RWPE1 (cell line): ENCODE data around the gene DMPK.
A peak's percentile ranks its signal among the peaks of the same experiment; 100 is the strongest.

Source experiments
- CTCF ChIA-PET: fragments of 350-600 bp; sonication (Branson Sonifier 250); formaldehyde crosslinking; extraction: SDS; loops from one replicate; lab custom pipeline; 2021; lab: Yijun Ruan, JAX
- POLR2A ChIA-PET: fragments of 400-600 bp; formaldehyde crosslinking; extraction: SDS; loops from one replicate; lab custom pipeline; 2020; ENCODE audit warnings: antibody characterized with exemption; ENCODE audit not compliant: low non-redundant PET; lab: Yijun Ruan, JAX
- DNase-seq: peaks from one replicate; pipeline ENCODE4 v3.0.0; 2012; ENCODE audit warnings: low spot score
- H3K27ac ChIP-seq: fragments of 450-650 bp; 2 replicates; pipeline ENCODE4 v1.5.1; 2017
- TF ChIP-seq, protein P1 (sequence below): fragments of 450-650 bp; conservative IDR thresholded peaks from 2 replicates; pipeline ENCODE4 v1.5.1; 2017; ENCODE audit warnings: low read depth, mild to moderate bottlenecking

The DMPK gene

DNA sequence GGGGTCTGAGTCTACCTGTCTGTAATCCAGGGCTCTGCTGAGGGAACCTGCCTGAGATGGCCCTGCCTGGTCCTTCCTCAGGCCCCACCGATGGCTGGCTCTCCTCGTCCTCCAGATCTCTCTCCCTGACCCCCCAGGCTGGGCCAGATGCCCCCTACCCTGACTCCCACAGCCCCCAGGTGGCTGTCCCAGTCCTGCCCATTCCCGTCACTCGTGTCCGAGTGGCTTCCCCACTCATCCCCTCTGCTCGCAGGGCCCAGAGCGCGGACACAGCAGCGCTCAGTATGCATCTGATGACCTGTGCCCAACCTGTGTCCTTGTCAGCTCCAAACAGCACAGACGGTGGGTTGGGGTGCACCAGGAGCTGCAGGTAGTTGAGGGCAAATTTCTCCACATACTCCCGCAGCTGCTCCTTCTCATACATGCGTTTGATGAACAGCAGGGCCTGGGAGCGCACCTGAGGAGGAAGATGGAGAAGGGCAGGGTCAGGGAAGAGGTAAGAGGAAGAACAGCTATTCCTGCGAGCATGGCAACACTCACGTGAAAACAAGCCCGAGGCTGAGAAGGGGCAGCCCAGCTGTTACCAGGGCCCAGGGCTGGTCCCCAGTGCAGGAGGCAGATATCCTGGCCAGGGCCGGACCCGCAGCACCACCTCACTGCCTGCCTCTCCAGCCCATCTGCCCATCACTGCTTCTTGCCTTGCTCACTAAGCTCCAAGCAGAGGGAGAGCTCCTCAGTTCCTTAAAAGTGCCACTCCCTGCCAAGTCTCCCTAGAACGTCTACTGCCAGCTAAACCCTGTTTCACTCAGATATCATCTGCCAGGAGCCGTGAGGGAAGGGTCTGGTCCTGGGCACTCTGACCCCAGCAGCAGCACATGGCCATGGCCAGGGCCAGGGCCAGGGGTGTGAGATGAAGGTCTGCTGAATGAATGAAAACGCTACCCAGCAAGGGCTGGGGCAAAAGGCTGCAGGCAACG, 43.9 kb upstream of the DMPK start:
- TF ChIP-seq, protein P1, sequence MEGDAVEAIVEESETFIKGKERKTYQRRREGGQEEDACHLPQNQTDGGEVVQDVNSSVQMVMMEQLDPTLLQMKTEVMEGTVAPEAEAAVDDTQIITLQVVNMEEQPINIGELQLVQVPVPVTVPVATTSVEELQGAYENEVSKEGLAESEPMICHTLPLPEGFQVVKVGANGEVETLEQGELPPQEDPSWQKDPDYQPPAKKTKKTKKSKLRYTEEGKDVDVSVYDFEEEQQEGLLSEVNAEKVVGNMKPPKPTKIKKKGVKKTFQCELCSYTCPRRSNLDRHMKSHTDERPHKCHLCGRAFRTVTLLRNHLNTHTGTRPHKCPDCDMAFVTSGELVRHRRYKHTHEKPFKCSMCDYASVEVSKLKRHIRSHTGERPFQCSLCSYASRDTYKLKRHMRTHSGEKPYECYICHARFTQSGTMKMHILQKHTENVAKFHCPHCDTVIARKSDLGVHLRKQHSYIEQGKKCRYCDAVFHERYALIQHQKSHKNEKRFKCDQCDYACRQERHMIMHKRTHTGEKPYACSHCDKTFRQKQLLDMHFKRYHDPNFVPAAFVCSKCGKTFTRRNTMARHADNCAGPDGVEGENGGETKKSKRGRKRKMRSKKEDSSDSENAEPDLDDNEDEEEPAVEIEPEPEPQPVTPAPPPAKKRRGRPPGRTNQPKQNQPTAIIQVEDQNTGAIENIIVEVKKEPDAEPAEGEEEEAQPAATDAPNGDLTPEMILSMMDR = no peak
- peak overlapping the region; percentile 73 for H3K27ac ChIP-seq
- CTCF ChIA-PET = interaction anchor here (0.6 to 4.5 kb wide), 2 partner anchors 9 to 827 kb away, joined by 3 to 20 read pairs; no protein-coding TSS in a partner anchor
- DNase-seq = no peak
- POLR2A ChIA-PET = no interaction called here

DNA sequence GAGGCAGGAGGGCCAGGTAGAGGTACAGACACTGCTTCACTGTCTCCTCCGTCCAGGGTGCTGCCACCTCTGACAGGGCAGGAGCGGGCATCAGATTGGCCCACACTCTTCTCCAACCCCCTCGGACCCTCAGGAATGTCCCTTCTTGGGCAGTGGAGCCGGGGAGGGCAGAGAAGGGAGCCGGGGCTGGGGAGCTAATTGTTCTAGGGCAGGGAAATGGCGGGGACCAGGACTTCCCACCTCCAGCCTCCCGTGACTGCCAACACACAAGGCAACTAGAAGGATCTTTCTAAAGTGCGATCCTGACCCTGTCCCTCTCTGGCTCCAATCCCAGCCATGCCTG, 42.9 kb upstream of the DMPK start:
- no peak for DNase-seq
- TF ChIP-seq, protein P1 = no peak
- POLR2A ChIA-PET = interaction anchor here (0.6 kb wide), 1 partner anchor 61 kb away, joined by 3 read pairs; the partner anchor contains the start of gene IRF2BP1
- H3K27ac ChIP-seq = peak overlapping the region; percentile 73
- CTCF ChIA-PET = interaction anchor here (0.7 to 0.8 kb wide), 3 partner anchors 53 to 456 kb away, joined by 3 read pairs; no protein-coding TSS in a partner anchor

DNA sequence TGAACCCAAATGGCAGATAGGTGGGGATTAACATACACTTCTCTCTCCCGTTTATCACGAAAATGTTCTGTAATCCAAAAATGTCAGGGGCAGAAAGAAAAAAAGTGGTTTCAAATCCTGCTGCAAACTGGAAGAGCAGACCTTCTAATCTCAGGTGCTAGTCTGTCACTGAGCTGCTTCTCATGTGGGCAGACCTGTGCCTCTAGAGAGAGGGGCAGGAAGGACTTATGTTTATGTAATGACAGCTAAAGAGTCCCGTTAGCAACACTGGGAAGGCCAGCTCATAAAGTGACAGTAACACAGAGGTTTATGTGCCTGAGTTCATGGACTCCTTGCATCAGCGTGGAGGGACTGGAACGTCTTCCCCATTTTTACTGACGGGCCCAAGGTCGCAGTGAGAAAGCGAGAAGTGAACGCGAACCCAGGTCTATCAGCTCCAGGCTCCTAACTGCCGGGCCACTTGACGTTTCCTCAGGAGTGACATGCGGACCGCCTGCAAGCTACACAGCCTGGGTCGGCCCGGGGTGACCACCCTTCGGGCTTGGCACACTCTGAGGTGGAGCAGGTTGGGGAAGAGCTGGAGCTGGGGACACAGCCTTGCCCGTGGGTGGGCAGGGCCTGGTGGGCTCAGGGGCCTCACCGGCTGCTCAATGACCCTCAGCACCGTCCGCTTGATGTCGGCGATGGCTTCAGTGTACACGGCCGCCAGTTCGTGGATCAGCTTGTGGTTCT, 42.4 kb upstream of the DMPK start:
- POLR2A ChIA-PET = interaction anchor here (0.6 kb wide), 1 partner anchor 61 kb away, joined by 3 read pairs; the partner anchor contains the start of gene IRF2BP1
- H3K27ac ChIP-seq = peak overlapping the region; percentile 73
- TF ChIP-seq, protein P1 = no peak
- no peak for DNase-seq
- CTCF ChIA-PET = interaction anchor here (0.6 to 1.5 kb wide), 5 partner anchors 12 to 456 kb away, joined by 3 to 6 read pairs (median 3); no protein-coding TSS in a partner anchor

DNA sequence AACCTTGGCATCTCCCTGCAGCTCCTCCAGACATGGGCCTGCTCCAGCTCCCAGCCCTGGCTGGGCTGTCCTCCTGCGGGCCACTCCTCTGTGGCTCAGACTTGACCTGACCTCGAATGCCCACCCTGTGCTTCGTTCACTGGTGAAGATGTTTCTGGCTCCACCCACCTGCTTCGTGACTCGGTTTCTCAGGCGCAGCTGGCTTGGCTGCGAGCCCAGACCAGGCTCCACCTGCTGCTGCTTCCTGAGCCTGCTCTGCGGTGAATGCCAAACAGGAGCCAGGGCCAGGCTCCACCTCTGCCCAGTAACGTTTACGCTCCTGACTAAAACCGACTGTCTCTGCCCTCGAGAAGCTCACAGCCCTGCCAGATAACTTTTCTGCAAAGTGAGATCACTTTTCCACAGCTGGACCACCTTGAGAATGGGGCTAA, 41.8 kb upstream of the DMPK start:
- TF ChIP-seq, protein P1 = no peak
- CTCF ChIA-PET = interaction anchor here (0.6 to 1.5 kb wide), 2 partner anchors 12 to 54 kb away, joined by 3 to 6 read pairs; no protein-coding TSS in a partner anchor
- H3K27ac ChIP-seq = peak overlapping the region; percentile 73
- peak; percentile 55 for DNase-seq
- POLR2A ChIA-PET = no interaction called here

- TF ChIP-seq, protein P1 = no peak
- peak overlapping the region; percentile 73 for H3K27ac ChIP-seq
- POLR2A ChIA-PET = no interaction called here
- CTCF ChIA-PET = interaction anchor here (1.5 kb wide), 1 partner anchor 53 kb away, joined by 6 read pairs; no protein-coding TSS in a partner anchor
- DNase-seq = no peak
Observed at GRCh38 chr19:45823182-45823581, 40.9 kb upstream of the DMPK start.

GRCh38 chr19:45822716-45823115, 40.4 kb upstream of the DMPK start:
- ChIA-PET CTCF (no interaction called here), POLR2A (no interaction called here)
- peak overlapping the region; percentile 73 for H3K27ac ChIP-seq
- TF ChIP-seq, protein P1 = no peak
- no peak for DNase-seq
